Ovary (tissue), 3 donors: ENCODE results near the gene E2F8.

Source experiments
- POLR2A ChIP-seq: fragments of 450-650 bp; IDR thresholded peaks from one replicate; pipeline ENCODE4 v1.6.1; 2017; ENCODE audit warnings: antibody characterized with exemption, mild to moderate bottlenecking, moderate library complexity
- TF ChIP-seq, protein P1 (sequence below), 3 donors: fragments of 450-650 bp in 2 of 3; fragments of 200-600 bp in 1 of 3; IDR thresholded peaks; one replicate each; pipeline versions ENCODE4 v1.5.1 to v1.8.0; 2016 to 2022; ENCODE audit warnings: antibody characterized with exemption in 3 of 3, mild to moderate bottlenecking in 1 of 3
- donor health status: DM: no; HTN: no; CAD: no.

GRCh38 chr11:19288256-19288655 is 47.5 kb upstream of the E2F8 start:
- TF ChIP-seq POLR2A: no peak
- TF ChIP-seq, protein P1, sequence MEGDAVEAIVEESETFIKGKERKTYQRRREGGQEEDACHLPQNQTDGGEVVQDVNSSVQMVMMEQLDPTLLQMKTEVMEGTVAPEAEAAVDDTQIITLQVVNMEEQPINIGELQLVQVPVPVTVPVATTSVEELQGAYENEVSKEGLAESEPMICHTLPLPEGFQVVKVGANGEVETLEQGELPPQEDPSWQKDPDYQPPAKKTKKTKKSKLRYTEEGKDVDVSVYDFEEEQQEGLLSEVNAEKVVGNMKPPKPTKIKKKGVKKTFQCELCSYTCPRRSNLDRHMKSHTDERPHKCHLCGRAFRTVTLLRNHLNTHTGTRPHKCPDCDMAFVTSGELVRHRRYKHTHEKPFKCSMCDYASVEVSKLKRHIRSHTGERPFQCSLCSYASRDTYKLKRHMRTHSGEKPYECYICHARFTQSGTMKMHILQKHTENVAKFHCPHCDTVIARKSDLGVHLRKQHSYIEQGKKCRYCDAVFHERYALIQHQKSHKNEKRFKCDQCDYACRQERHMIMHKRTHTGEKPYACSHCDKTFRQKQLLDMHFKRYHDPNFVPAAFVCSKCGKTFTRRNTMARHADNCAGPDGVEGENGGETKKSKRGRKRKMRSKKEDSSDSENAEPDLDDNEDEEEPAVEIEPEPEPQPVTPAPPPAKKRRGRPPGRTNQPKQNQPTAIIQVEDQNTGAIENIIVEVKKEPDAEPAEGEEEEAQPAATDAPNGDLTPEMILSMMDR (IDR thresholded peaks at IDR 0.05): no peak
